Measurements from ENCODE around the gene CAPN10.

Gene CAPN10

GRCh38 chr2:240638512-240639160, 52.1 kb downstream of the CAPN10 start:
- no peak for DNase-seq

DNA sequence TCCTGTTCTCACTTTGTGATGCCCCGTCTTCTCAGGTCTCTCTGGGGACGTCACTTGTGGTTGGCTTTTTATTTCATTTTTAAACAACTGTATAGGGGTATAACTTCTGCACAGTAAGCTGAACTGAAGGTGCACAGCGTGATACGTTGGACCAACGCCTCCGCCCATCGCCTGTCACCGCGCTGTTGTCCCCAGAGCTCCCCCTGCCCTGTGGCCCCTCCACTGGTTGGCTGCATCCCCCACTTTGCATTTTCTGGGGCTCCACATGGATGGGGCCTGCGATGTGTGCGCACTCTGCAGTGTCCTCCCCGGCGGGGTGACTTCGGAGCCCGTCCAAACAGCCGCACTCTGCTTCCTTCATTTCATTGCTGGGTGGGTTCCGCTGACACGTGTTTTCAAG, 53.0 kb downstream of the CAPN10 start:
- DNase-seq: no peak

- DNase-seq: no peak
Measured at GRCh38 chr2:240640939-240641338, 54.4 kb downstream of the CAPN10 start.

DNA sequence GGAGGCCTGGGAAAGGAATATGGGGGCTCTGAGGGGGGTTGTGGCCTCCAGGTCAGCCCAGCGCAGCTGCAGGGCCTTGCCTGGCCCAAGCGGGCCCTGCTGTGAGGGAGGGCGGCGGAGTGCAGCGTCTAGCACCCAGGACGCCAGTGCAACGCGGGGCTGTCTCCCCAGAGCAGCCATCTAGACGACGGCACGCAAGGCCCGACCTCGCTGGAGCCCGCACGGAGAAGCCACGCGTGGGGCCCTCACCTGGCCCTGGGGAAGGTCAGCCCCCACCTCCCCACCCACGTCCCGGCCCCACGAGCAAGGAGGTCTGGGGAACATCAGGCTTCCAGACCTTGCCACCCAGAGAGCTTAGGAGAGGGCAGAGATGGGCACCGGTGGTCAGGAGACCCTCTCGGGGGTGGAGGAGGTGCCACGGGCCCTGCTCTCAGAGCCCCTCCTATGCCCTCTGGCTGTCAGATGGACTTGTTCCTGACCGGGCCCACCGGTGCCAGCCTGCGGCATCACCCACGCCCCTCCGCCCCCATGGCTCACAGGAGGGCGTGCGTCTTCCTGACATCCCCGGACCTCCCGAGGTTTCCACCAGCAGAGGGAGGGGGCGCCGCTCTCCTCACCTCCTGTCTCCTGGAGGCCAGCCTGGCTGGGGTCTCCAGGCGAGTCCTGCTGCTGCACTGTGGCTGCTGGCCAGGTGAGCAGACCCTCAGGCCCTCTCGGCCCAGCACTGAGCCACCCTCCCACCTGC, 55.7 kb downstream of the CAPN10 start:
- no peak for DNase-seq

- DNase-seq: no peak
Measured at GRCh38 chr2:240642806-240643092, 56.2 kb downstream of the CAPN10 start.

- DNase-seq: no peak
Measured at GRCh38 chr2:240643093-240643810, 56.7 kb downstream of the CAPN10 start.

DNA sequence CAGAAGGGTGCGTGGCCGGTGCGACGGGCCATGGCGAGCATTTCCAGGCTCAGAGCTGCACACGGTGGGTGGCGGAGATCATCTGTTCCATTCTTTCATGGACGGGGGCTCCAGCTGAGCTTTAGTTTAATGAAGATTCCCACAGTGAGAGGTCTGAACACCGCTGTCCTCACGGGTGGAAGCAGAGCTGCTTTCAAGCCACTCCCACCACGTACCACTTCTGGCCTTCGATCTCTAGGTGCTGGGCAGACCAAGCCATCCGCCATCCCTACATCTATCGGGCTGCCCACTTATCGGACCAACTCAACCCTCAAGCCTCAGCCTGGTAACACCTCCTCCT, 57.2 kb downstream of the CAPN10 start:
- no peak for DNase-seq

DNA sequence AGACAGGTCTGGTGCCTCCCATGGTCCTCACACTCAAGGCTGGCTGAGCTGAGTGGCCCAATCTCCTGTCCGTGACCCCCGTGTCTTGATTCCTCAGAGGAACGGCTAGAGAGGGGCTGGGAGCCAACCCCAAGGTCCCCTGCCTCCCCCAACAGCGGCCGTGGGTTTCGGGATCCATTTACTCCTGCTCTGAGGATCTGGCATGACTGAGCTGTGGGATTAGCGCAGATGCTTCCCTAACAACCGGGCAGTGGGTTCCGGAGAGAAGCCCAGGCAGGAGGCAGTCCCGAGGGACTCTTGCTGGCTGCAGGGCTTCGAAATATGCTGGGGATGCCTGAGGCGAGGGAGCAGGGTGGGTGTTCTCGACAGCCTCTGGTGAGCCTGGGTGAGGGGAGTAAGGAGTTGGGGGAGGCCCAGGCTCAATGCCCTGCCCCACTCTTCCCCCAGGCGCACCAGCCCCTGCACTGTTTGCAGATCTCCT, 57.7 kb downstream of the CAPN10 start:
- no peak for DNase-seq

DNA sequence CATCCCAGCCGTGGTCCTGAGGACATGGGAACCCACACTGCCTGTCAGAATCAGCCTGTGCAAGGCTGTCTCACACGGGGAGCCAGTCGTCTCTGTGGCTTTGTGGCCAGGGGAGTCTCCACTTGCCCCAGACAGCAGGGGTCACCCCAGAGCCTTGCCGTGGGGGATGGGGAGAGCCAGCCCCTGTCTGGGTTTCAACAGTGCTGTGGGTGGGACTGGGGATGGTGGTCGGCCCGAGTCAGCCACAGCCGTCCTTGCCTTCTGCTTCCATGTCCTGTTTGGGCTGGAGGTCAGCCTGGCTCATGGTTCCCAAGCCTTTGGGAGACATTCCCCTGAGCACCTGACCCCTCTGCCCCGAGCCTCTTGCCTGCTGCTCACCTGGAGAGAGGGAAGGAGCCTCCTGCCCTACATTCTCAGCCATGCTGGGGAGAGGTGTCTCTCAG, 58.3 kb downstream of the CAPN10 start:
- DNase-seq: no peak

DNA sequence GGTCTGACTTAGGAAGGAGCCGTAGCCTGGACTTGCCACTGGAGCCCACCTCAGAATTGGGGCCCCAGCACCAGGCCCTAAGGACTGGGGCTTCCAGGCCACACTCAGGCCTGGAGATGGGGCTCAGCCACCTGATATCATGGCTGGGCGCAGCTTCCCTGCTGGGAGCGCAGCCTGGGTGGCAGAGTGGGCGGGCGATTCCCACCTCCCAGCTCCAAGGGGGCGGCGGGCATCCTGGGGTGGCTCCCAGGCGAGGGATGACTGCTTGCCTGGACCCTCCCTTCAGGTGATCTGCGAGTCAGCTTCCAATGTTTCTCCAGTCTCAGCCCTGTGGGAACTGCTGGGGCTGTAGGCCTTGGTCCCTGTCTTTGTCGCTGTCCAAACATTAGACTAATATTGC, 58.8 kb downstream of the CAPN10 start:
- DNase-seq: no peak

- DNase-seq: no peak
Measured at GRCh38 chr2:240645801-240646175, 59.3 kb downstream of the CAPN10 start.

GRCh38 chr2:240646176-240646899, 59.8 kb downstream of the CAPN10 start:
- no peak for DNase-seq

- DNase-seq: no peak
Measured at GRCh38 chr2:240646900-240647502, 60.5 kb downstream of the CAPN10 start.

DNA sequence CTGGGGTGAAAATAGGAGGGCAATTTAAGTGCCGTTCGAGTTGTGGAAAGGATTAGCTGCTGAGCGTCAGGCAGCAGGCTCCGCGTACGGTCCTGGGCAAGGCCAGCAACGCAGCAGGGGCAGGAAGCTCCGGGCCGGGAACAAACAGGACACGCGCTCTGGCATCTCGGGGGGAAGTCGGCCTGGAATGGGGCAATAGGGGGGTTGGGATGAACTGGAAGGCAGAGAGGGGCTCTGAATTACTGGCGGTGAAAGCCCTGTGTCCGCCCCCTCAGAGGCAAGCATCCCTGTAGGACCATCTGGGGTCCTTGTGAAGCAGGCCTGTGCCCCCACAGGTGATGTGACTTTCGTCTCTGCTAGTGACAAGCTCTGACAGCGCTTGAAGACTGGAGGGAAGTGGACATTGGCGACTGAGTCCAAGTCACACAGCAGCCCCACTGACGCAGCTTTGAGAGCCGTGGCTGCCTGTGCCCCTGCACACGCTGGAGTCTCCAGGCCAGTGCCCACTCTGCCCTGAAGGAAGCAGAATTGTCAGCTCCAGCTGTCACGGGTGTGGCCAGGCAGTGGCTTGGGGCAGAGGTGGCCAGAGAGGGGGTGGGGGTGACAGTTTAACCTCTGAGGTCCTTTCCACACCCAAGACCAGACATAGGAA, 61.1 kb downstream of the CAPN10 start:
- DNase-seq: no peak

- DNase-seq: no peak
Measured at GRCh38 chr2:240648155-240648649, 61.7 kb downstream of the CAPN10 start.

All from C1 segment of cervical spinal cord (tissue), 14 donors.